GM20000 (cell line): Measurements from ENCODE around the gene PLPP3.

ENCODE experiments used
- DNase-seq: peaks from one replicate; pipeline ENCODE4 v3.0.0; 2012; ENCODE audit warnings: low spot score
- TF ChIP-seq, protein P1 (sequence below): IDR thresholded peaks from 2 replicates; pipeline ENCODE4 v1.5.1; 2012; ENCODE audit warnings: mild to moderate bottlenecking, control low read depth; ENCODE audit errors: extremely low read depth, missing control alignments

Gene PLPP3

DNA sequence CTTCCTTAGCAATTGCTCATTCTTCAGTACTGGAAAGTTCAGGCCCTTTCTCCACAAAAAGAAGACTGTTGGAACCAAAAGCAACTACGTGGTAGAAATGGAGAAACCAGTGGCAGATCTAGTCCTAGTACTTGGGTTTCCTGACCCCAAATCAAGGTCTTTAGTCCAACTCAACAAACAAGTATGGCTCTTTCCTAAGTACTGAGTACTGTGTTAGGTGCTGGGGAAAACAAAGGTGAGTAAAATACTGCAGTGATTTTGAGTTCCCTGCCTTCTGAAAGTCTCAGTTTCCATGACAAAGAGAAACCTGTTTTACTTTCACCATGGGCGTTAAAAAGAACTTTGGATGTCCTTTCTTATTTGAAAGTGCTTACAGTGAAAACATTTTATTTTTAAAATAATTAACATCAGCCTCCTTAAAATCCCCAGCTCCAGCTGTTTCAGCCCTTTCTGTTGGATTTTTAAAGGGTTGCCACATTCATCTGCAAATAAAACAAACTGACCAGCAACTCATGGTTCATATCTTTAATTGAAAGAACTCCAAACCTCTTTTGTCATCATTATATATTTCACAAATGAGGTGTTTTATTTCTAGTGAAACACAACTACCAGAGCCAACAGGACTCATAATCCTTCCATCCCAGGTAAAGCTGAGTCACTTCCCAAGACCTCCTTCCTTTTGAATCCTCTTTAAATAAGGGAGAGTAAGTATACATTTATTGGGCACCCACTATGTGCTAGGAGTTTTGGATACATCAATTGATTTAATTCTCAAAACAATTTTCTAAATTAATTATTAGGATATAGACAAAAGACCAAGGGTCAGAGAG is 35.4 kb downstream of the PLPP3 start:
- DNase-seq = no peak
- TF ChIP-seq, protein P1, sequence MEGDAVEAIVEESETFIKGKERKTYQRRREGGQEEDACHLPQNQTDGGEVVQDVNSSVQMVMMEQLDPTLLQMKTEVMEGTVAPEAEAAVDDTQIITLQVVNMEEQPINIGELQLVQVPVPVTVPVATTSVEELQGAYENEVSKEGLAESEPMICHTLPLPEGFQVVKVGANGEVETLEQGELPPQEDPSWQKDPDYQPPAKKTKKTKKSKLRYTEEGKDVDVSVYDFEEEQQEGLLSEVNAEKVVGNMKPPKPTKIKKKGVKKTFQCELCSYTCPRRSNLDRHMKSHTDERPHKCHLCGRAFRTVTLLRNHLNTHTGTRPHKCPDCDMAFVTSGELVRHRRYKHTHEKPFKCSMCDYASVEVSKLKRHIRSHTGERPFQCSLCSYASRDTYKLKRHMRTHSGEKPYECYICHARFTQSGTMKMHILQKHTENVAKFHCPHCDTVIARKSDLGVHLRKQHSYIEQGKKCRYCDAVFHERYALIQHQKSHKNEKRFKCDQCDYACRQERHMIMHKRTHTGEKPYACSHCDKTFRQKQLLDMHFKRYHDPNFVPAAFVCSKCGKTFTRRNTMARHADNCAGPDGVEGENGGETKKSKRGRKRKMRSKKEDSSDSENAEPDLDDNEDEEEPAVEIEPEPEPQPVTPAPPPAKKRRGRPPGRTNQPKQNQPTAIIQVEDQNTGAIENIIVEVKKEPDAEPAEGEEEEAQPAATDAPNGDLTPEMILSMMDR = no peak

- TF ChIP-seq, protein P1 = no peak
- no peak for DNase-seq
Measured at GRCh38 chr1:56542651-56543050, 36.7 kb downstream of the PLPP3 start.

GRCh38 chr1:56541408-56541807 is 38.0 kb downstream of the PLPP3 start:
- TF ChIP-seq, protein P1 = no peak
- DNase-seq = no peak

- TF ChIP-seq, protein P1 = no peak
- DNase-seq = no peak
Measured at GRCh38 chr1:56540467-56540866, 38.9 kb downstream of the PLPP3 start.

DNA sequence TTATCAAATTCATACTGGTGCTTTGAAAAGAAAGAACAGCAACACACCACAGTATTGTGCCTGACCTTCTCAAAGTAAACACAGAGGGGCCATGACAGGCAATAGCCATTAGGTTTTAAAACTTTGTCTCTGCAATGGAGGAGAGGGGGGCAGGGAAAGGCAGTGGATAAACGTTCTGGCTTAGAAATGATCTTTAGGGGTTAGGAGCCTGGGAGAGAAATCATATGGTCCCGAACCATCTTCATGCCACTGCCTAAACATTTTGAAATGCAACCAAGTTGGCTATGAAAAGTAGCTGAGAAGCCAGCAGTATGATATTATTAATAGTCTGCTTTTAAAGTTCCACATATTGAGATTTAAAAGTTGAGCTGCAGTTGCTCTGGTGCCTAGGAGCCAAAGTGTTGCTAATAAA is 39.8 kb downstream of the PLPP3 start:
- DNase-seq = no peak
- TF ChIP-seq, protein P1 = no peak

DNA sequence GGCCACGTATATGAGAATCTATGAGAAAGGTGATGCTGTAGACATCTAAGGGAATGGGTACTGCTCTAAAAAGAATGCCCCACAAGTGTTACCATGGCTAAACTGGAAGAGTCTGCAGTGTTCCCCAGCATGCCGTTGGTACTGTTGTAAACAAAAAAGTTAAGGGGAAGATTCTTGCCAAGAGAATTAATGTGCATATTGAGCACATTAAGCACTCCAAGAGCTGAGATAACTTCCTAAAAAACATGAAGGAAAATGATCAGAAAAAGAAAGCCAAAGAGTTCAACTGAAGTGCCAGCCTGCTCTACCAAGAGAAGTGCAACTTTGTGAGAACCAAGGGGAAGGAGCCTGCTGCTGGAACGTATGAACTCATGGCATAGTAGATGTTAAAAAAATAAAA is 40.8 kb downstream of the PLPP3 start:
- TF ChIP-seq, protein P1 = no peak
- DNase-seq = no peak

- TF ChIP-seq, protein P1 = no peak
- DNase-seq = no peak
Measured at GRCh38 chr1:56537660-56538059, 41.7 kb downstream of the PLPP3 start.
